CD14-positive monocyte (primary cell): ENCODE data around the gene CXADR. TPM values are rescaled to one million over a fixed set of nuclear protein-coding genes. Genes with fewer than 3 reads are reported as not detected.

Source experiments
- DNase-seq, 3 donors: peaks; one replicate each; pipeline ENCODE4 v3.0.0-alpha.2; 2011 to 2022
- H2AFZ ChIP-seq: 2 replicates; pipeline ENCODE4 v1.6.0; 2012; ENCODE audit warnings: mild to moderate bottlenecking, low read depth, low read length, inconsistent platforms; ENCODE audit not compliant: insufficient read depth, poor library complexity, severe bottlenecking
- H3K27ac ChIP-seq, 2 donors: 1 replicate in 1 of 2; 2 replicates in 1 of 2; pipeline ENCODE4 v1.5.1; 2012 to 2013; ENCODE audit warnings: low read length in 2 of 2, control low read depth in 1 of 2, inconsistent platforms in 1 of 2, low read depth in 1 of 2, mild to moderate bottlenecking in 1 of 2
- H3K27me3 ChIP-seq, 2 donors: one replicate each; pipeline versions ENCODE4 v1.6.0 to v1.6.1; 2011 to 2013; ENCODE audit warnings: low read length in 2 of 2; ENCODE audit not compliant: control insufficient read depth in 2 of 2, insufficient read depth in 2 of 2
- H3K36me3 ChIP-seq, 2 donors: replicated peaks in 1 of 2; 1 replicate in 1 of 2; 2 replicates in 1 of 2; pipeline versions ENCODE4 v1.5.1 to v1.6.1; 2012 to 2013; ENCODE audit warnings: low read length in 2 of 2, control low read depth in 1 of 2, inconsistent platforms in 1 of 2, mild to moderate bottlenecking in 1 of 2; ENCODE audit not compliant: insufficient read depth in 2 of 2, control insufficient read depth in 1 of 2
- H3K4me1 ChIP-seq, 2 donors: 1 replicate in 1 of 2; 2 replicates in 1 of 2; pipeline versions ENCODE4 v1.5.1 to v1.6.1; 2012 to 2013; ENCODE audit warnings: low read length in 2 of 2, control low read depth in 1 of 2, inconsistent platforms in 1 of 2, mild to moderate bottlenecking in 1 of 2, moderate library complexity in 1 of 2; ENCODE audit not compliant: insufficient read depth in 2 of 2, control insufficient read depth in 1 of 2
- H3K4me2 ChIP-seq: replicated peaks from 2 replicates; pipeline ENCODE3; 2012; ENCODE audit warnings: low read length, moderate library complexity, mild to moderate bottlenecking; ENCODE audit not compliant: poor library complexity, severe bottlenecking; ENCODE audit errors: extremely low read depth
- H3K4me3 ChIP-seq, 3 experiments: fragments of 200-600 bp in 1 of 3; sonication (generic) in 1 of 3; replicated peaks in 1 of 3; 1 replicate in 2 of 3; 2 replicates in 1 of 3; pipeline ENCODE4 v1.5.1; 2011 to 2013; ENCODE audit warnings: low read length in 3 of 3, mild to moderate bottlenecking in 3 of 3, control low read depth in 2 of 3, low read depth in 2 of 3, inconsistent platforms in 1 of 3, moderate library complexity in 1 of 3
- H3K79me2 ChIP-seq: 2 replicates; pipeline ENCODE4 v1.6.0; 2012; ENCODE audit warnings: mild to moderate bottlenecking, control low read depth, inconsistent platforms, low read length, moderate library complexity; ENCODE audit not compliant: insufficient read depth
- H3K9ac ChIP-seq: 2 replicates; pipeline ENCODE4 v1.6.0; 2017; ENCODE audit warnings: low read length, mild to moderate bottlenecking; ENCODE audit not compliant: insufficient read depth, poor library complexity, severe bottlenecking
- H3K9me3 ChIP-seq, 2 donors: replicated peaks in 1 of 2; 1 replicate in 1 of 2; 2 replicates in 1 of 2; pipeline versions ENCODE4 v1.5.1 to v1.6.1; 2012 to 2013; ENCODE audit warnings: low read length in 2 of 2, control low read depth in 1 of 2; ENCODE audit not compliant: control insufficient read depth in 1 of 2, insufficient read depth in 1 of 2
- H4K20me1 ChIP-seq: 2 replicates; pipeline ENCODE4 v1.6.0; 2012; ENCODE audit warnings: mild to moderate bottlenecking, low read length, control low read depth, moderate library complexity; ENCODE audit not compliant: insufficient read depth
- H3K27ac Mint-ChIP-seq, 7 donors: one replicate each; pipeline ENCODE4 v1.8.0; 2020; ENCODE audit warnings: mild to moderate bottlenecking in 7 of 7, mixed read lengths in 7 of 7, moderate library complexity in 6 of 7, inconsistent platforms in 2 of 7
- H3K27me3 Mint-ChIP-seq, 3 donors: one replicate each; pipeline ENCODE4 v1.8.0; 2021 to 2022; ENCODE audit warnings: low read depth in 3 of 3, mild to moderate bottlenecking in 3 of 3, mixed read lengths in 3 of 3, moderate library complexity in 3 of 3, inconsistent platforms in 1 of 3
- H3K36me3 Mint-ChIP-seq, 2 donors: one replicate each; pipeline ENCODE4 v1.8.0; 2020; ENCODE audit warnings: mixed read lengths in 2 of 2, inconsistent platforms in 1 of 2, mild to moderate bottlenecking in 1 of 2
- H3K4me1 Mint-ChIP-seq: one replicate; pipeline ENCODE4 v1.8.0; 2020; ENCODE audit warnings: mild to moderate bottlenecking, mixed read lengths
- H3K4me3 Mint-ChIP-seq, 2 donors: one replicate each; pipeline ENCODE4 v1.8.0; 2020; ENCODE audit warnings: mild to moderate bottlenecking in 2 of 2, mixed read lengths in 2 of 2, moderate library complexity in 1 of 2
- H3K9me3 Mint-ChIP-seq, 7 donors: one replicate each; pipeline ENCODE4 v1.8.0; 2020 to 2022; ENCODE audit warnings: mixed read lengths in 7 of 7, mild to moderate bottlenecking in 6 of 7, moderate library complexity in 6 of 7, inconsistent platforms in 2 of 7
- CTCF ChIP-seq: fragments of 200-600 bp; IDR thresholded peaks from one replicate; pipeline ENCODE4 v1.8.0; 2022; ENCODE audit warnings: antibody characterized with exemption, mild to moderate bottlenecking
- WGBS: methylation state at CpG from one replicate; pipeline ENCODE4 v1.1.5; 2013; ENCODE audit warnings: missing lambda C conversion rate; ENCODE audit not compliant: insufficient coverage; 5-methylcytosine and 5-hydroxymethylcytosine counted together
- intact Hi-C, 2 donors: fragments of 100-400 bp; cut with micrococcal nuclease; formaldehyde crosslinking; loops; one replicate each; pipeline versions ENCODE4 v1.15.0 to v1.15.1; 2023
- polyA plus RNA-seq, 3 donors: library from polyadenylated mRNA; depleted of rRNA in 1 of 3; unstranded in 2 of 3; stranded (reverse) in 1 of 3; fragments of 300-500 nt in 2 of 3; fragments of >200 nt in 1 of 3; fragmentation: Illumina TruSeq in 2 of 3; gene quantifications; 1 replicate in 2 of 3; 2 replicates in 1 of 3; pipeline ENCODE4 v1.2.3, GENCODE V29; 2012 to 2021

The CXADR gene
- polyA plus RNA-seq, 3 donors: not detected

- intact Hi-C loops: no loop called here
- no peak for DNase-seq
- H3K4me3 Mint-ChIP-seq: no peak overlapping the region
- peaks cover 0 to 3% (median 0%) of the 10 kb centered on the region in 3 donors for H3K27me3 Mint-ChIP-seq
- Histone ChIP-seq H3K4me3 (no peak overlapping the region), H3K36me3 (peaks cover 8 to 28% of the 10 kb centered on the region in 2 donors), H3K27ac (no peak overlapping the region), H3K9me3 (no peaks in the 10 kb centered on the region), H3K79me2 (peaks cover 35% of the 10 kb centered on the region), H2AFZ (no peak overlapping the region), H4K20me1 (no peaks in the 10 kb centered on the region), H3K4me2 (no peak overlapping the region), H3K27me3 (no peaks in the 10 kb centered on the region), H3K9ac (no peak overlapping the region), H3K4me1 (peaks cover 5 to 7% of the 10 kb centered on the region in 2 donors)
- H3K27ac Mint-ChIP-seq: no peak overlapping the region
- H3K9me3 Mint-ChIP-seq: no peaks in the 10 kb centered on the region
- peaks cover 31 to 36% of the 10 kb centered on the region in 2 donors for H3K36me3 Mint-ChIP-seq
- peaks cover 10% of the 10 kb centered on the region for H3K4me1 Mint-ChIP-seq
- 100% methylated on average over 1 of the region's 2 CpGs for WGBS
- no peak for TF ChIP-seq CTCF
Measured at GRCh38 chr21:17607684-17608083, 94.8 kb downstream of the CXADR start.

GRCh38 chr21:17609681-17610080 is 96.8 kb downstream of the CXADR start:
- Histone ChIP-seq H3K36me3 (peaks cover 2 to 8% of the 10 kb centered on the region in 2 donors), H4K20me1 (no peaks in the 10 kb centered on the region), H3K4me1 (peaks cover 10 to 15% of the 10 kb centered on the region in 2 donors), H3K79me2 (peaks cover 35% of the 10 kb centered on the region), H3K27me3 (no peaks in the 10 kb centered on the region), H2AFZ (no peak overlapping the region), H3K9ac (no peak overlapping the region), H3K27ac (no peak overlapping the region), H3K4me3 (no peak overlapping the region), H3K4me2 (no peak overlapping the region), H3K9me3 (no peaks in the 10 kb centered on the region)
- no peaks in the 10 kb centered on the region for H3K9me3 Mint-ChIP-seq
- intact Hi-C loops: loop anchor here in 1 of 2 donors (10.0 kb wide), 2 partner anchors 175 to 205 kb away; partner anchors contain the start of gene C21orf91
- peaks cover 11 to 18% of the 10 kb centered on the region in 2 donors for H3K36me3 Mint-ChIP-seq
- DNase-seq: no peak
- no peak overlapping the region for H3K4me3 Mint-ChIP-seq
- TF ChIP-seq CTCF: no peak
- peaks cover 14% of the 10 kb centered on the region for H3K4me1 Mint-ChIP-seq
- H3K27me3 Mint-ChIP-seq: peaks cover 5 to 8% (median 8%) of the 10 kb centered on the region in 3 donors
- H3K27ac Mint-ChIP-seq: no peak overlapping the region
- WGBS: no CpG with 5 or more reads among the region's 2 CpGs
